ENCODE data around the gene TNFRSF12A. TPM values are rescaled to one million over a fixed set of nuclear protein-coding genes. Genes with fewer than 3 reads are reported as not detected.

TNFRSF12A gene
- total RNA-seq, 1 experiment from 2014 or later = 147 TPM

DNA sequence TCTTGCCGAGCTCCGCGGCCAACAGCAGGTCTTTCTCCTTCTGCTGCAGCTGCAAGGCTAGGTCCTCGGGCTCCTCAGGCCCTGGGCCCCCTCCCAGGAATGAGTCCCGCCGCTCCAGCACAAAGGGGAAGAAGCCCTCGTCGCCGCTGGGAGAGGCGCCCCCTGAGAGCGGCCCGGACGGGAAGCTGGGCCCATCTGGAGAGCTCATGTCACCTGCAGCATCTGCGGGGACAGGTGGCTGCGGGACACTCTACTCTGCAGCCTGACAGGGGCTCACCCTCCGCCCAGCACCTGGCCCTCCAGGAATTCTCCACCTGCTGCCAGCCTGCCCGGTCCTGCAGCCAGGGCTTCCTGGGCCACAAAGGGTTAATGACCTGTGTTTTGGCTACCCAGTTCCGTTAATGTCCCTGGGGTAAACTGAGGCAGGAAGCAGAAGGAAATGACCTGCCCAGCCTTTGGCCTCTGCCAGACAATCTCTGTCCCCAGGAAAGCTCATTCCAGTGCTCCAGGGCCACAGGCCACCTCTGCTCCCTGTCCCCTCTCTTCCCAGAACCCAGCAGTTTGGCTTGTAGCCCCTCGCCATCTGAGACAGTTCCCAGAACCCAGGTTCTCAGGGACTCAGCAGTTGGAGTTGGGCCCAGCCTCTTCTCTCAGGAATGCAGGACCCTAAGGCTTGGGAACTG, 15.3 kb downstream of the TNFRSF12A start:
- H3K4ac ChIP-seq (ENCODE audit: low read depth, low read length) = no peak overlapping the region
- Mint-ChIP-seq H3K4me3 (peak overlapping the region; percentile 66 to 79), H3K27me3 (ENCODE audit: low read depth) (peaks cover 44% of the 10 kb centered on the region), H3K27ac (peak overlapping the region in 1 of 3 experiments; percentile 15; a peak in 2 of 7 replicates), H3K4me1 (peaks cover 30 to 35% of the 10 kb centered on the region in 2 experiments), H3K36me3 (ENCODE audit: insufficient read depth in 1 of 3, low read depth in 3 of 3) (peaks cover 3 to 5% (median 3%) of the 10 kb centered on the region in 3 experiments; a peak in 4 of 7 replicates), H3K9me3 (no peaks in the 10 kb centered on the region)
- no peak overlapping the region for H3K18ac ChIP-seq (ENCODE audit: insufficient read length, low read depth, low read length)
- no peaks in the 10 kb centered on the region for H3K9me3 ChIP-seq (ENCODE audit: control insufficient read depth, low read depth, low read length)
- no peak overlapping the region for H3K27ac ChIP-seq (ENCODE audit: insufficient read length, low read depth, low read length)
- no peak for DNase-seq
- no peak overlapping the region for H3K9ac ChIP-seq (ENCODE audit: extremely low read depth, insufficient read length, low read length)
- H3K14ac ChIP-seq (ENCODE audit: insufficient read depth, low read length) = no peak overlapping the region
- H2BK20ac ChIP-seq (ENCODE audit: low read depth, low read length, poor library complexity, severe bottlenecking) = no peak overlapping the region
- no peak overlapping the region for H4K8ac ChIP-seq (replicated peaks; ENCODE audit: insufficient read length, low read depth, low read length)
- no peak overlapping the region for H3T11ph ChIP-seq (ENCODE audit: low read length)
- no peaks in the 10 kb centered on the region; the same call in 1 of the 2 replicates for H3K4me1 ChIP-seq (ENCODE audit: insufficient read depth, low read length)
- WGBS (ENCODE audit: extremely low coverage, insufficient read length, low lambda C conversion rate) = no CpG with 5 or more reads among the region's 19 CpGs
- H2BK5ac ChIP-seq (ENCODE audit: insufficient read length, low read length) = no peak overlapping the region
- H2BK12ac ChIP-seq (ENCODE audit: insufficient read length, low read depth, low read length) = no peak overlapping the region
- peaks cover 7% of the 10 kb centered on the region for H3K23me2 ChIP-seq (ENCODE audit: insufficient read length, low read depth, low read length, poor library complexity, severe bottlenecking)
- H3K79me2 ChIP-seq (ENCODE audit: insufficient read depth, low read length) = no peaks in the 10 kb centered on the region
- H4K20me1 ChIP-seq (ENCODE audit: control insufficient read depth, insufficient read depth, insufficient read length) = peaks cover 3% of the 10 kb centered on the region
- H4K5ac ChIP-seq (ENCODE audit: insufficient read length, low read depth, low read length) = no peak overlapping the region
- no peak overlapping the region for H4K91ac ChIP-seq (ENCODE audit: insufficient read length, low read depth, low read length)
- no peak overlapping the region for H2BK120ac ChIP-seq (ENCODE audit: low read depth, low read length, poor library complexity, severe bottlenecking)
- TF ChIP-seq, protein P1, sequence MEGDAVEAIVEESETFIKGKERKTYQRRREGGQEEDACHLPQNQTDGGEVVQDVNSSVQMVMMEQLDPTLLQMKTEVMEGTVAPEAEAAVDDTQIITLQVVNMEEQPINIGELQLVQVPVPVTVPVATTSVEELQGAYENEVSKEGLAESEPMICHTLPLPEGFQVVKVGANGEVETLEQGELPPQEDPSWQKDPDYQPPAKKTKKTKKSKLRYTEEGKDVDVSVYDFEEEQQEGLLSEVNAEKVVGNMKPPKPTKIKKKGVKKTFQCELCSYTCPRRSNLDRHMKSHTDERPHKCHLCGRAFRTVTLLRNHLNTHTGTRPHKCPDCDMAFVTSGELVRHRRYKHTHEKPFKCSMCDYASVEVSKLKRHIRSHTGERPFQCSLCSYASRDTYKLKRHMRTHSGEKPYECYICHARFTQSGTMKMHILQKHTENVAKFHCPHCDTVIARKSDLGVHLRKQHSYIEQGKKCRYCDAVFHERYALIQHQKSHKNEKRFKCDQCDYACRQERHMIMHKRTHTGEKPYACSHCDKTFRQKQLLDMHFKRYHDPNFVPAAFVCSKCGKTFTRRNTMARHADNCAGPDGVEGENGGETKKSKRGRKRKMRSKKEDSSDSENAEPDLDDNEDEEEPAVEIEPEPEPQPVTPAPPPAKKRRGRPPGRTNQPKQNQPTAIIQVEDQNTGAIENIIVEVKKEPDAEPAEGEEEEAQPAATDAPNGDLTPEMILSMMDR (conservative IDR thresholded peaks at IDR 0.05) = no peak
- peak overlapping the region; percentile 78 for H3K4me2 ChIP-seq (ENCODE audit: insufficient read depth, insufficient read length, low read length)
- no peak overlapping the region for H2AFZ ChIP-seq (ENCODE audit: low read length)
- H2BK15ac ChIP-seq (ENCODE audit: low read depth, low read length) = no peak overlapping the region
- no peak overlapping the region for H3K23ac ChIP-seq (ENCODE audit: insufficient read length, low read depth, low read length)
- H3K27me3 ChIP-seq (ENCODE audit: insufficient read depth, low read length) = no peaks in the 10 kb centered on the region
- H3K56ac ChIP-seq (ENCODE audit: insufficient read length, low read depth, low read length) = no peak overlapping the region
- no peak overlapping the region for H2AK5ac ChIP-seq (ENCODE audit: insufficient read length, low read length)
- no peaks in the 10 kb centered on the region for H3K79me1 ChIP-seq (ENCODE audit: insufficient read depth, low read depth, low read length, poor library complexity, severe bottlenecking)

Measured in H9 (cell line).